OCI-LY7 (cell line): ENCODE measurements around the gene GSG1L. TPM values are rescaled to one million over a fixed set of nuclear protein-coding genes. Genes with fewer than 3 reads are reported as not detected.

Source experiments
- BruUV-seq: library from RNA; stranded (reverse); fragments of 400-500 nt; replicated peaks from 2 replicates; lab custom pipeline; 2021; lab: Mats Ljungman, UMichigan
- CTCF ChIA-PET: fragments of 300-600 bp; sonication (Branson Sonifier 250); formaldehyde crosslinking; loops from one replicate; lab custom pipeline; 2022; ENCODE audit warnings: antibody characterized with exemption; ENCODE audit not compliant: unreplicated experiment; lab: Charles Lee
- POLR2A ChIA-PET: fragments of 300-600 bp; sonication (Branson Sonifier 250); formaldehyde crosslinking; loops from one replicate; lab custom pipeline; 2022; ENCODE audit warnings: antibody characterized with exemption; lab: Charles Lee
- DNase-seq: peaks from one replicate; pipeline ENCODE4 v3.0.0-alpha.2; 2015; ENCODE audit warnings: low spot score
- H2AFZ ChIP-seq: fragments of 200-600 bp; sonication (generic), shearing (Covaris generic); 2 replicates; pipeline ENCODE4 v1.6.1; 2014; ENCODE audit warnings: mild to moderate bottlenecking, antibody characterized with exemption, low read length, moderate library complexity
- H3K27ac ChIP-seq: fragments of 200-600 bp; sonication (generic); 2 replicates; pipeline ENCODE4 v1.5.1; 2014; ENCODE audit warnings: mixed run types, low read depth, mild to moderate bottlenecking, moderate library complexity, low read length, inconsistent platforms; ENCODE audit not compliant: poor library complexity, severe bottlenecking
- H3K36me3 ChIP-seq: fragments of 200-600 bp; sonication (generic); 2 replicates; pipeline ENCODE4 v1.6.1; 2014; ENCODE audit warnings: mild to moderate bottlenecking, antibody characterized with exemption, low read length, moderate library complexity, mixed read lengths; ENCODE audit not compliant: insufficient read depth
- H3K4me1 ChIP-seq: fragments of 200-600 bp; sonication (generic); 2 replicates; pipeline ENCODE4 v1.5.1; 2014; ENCODE audit warnings: mild to moderate bottlenecking, low read length; ENCODE audit not compliant: insufficient read depth, poor library complexity, severe bottlenecking
- H3K4me2 ChIP-seq: fragments of 200-600 bp; sonication (generic); 2 replicates; pipeline ENCODE4 v1.6.1; 2014; ENCODE audit warnings: mild to moderate bottlenecking, low read length
- H3K4me3 ChIP-seq: fragments of 200-600 bp; sonication (generic); 2 replicates; pipeline ENCODE4 v1.5.1; 2014; ENCODE audit warnings: mild to moderate bottlenecking, low read depth, low read length; ENCODE audit not compliant: poor library complexity, severe bottlenecking
- H3K79me2 ChIP-seq: fragments of 200-600 bp; sonication (generic); 2 replicates; pipeline ENCODE4 v1.6.1; 2016; ENCODE audit warnings: low read depth, mild to moderate bottlenecking, low read length, moderate library complexity, mixed read lengths; ENCODE audit not compliant: insufficient read depth
- H3K9me2 ChIP-seq: fragments of 200-600 bp; sonication (generic); 2 replicates; pipeline ENCODE4 v1.6.1; 2016; ENCODE audit warnings: mild to moderate bottlenecking, low read length, mixed read lengths; ENCODE audit not compliant: insufficient read depth
- H3K9me3 ChIP-seq: fragments of 200-600 bp; sonication (generic); 2 replicates; pipeline ENCODE4 v1.6.1; 2014; ENCODE audit warnings: mild to moderate bottlenecking, mixed run types, low read length, mixed read lengths
- H4K20me1 ChIP-seq: fragments of 200-600 bp; sonication (generic); 2 replicates; pipeline ENCODE4 v1.6.1; 2014; ENCODE audit warnings: mild to moderate bottlenecking, antibody characterized with exemption, low read length, moderate library complexity, mixed read lengths; ENCODE audit not compliant: insufficient read depth
- EZH2phosphoT487 ChIP-seq: fragments of 200-600 bp; sonication (generic); IDR thresholded peaks from 2 replicates; pipeline ENCODE4 v1.6.1; 2018; ENCODE audit warnings: low read depth, borderline replicate concordance, mild to moderate bottlenecking, mixed run types, antibody characterized with exemption, low read length, moderate library complexity, mixed read lengths
- intact Hi-C: fragments of 100-400 bp; cut with micrococcal nuclease; formaldehyde crosslinking; loops from one replicate; pipeline ENCODE4 v1.10.0; 2022; ENCODE audit not compliant: unreplicated experiment
- total RNA-seq, 2 experiments: library from RNA; depleted of rRNA in 1 of 2; stranded (reverse); fragments of >200 nt in 1 of 2; shearing (Covaris generic) in 1 of 2; gene quantifications; 2 replicates each; pipeline ENCODE4 v1.2.3, GENCODE V29; 2014 to 2022
- TF ChIP-seq, protein P1 (sequence below): fragments of 200-600 bp; sonication (generic); conservative IDR thresholded peaks from 2 replicates; pipeline ENCODE4 v1.5.1; 2014; ENCODE audit warnings: mild to moderate bottlenecking, antibody characterized with exemption, low read length, moderate library complexity, mixed read lengths

GSG1L gene
- total RNA-seq, 2 experiments from 2014 or later, result not detected

DNA sequence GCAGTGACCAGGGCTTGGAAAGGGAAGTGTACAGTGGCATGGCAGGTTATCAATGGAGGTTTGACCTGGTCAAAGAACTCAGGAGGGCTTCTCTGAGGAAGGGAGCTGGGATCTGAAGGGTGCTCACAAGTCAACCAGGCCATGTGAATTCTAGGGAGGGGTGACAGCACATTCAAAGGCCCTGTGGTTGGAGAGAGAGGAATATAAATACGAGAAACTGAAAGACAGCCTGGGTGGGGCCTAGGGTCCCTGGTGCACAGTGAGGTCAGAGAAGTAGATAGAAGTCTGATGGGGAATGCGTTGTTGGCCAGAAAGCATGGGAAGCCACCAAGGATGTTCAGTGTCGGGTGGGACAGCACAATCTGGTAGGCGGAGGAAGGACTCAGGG, 302.7 kb downstream of the GSG1L start:
- no TSS peak for BruUV-seq
- Histone ChIP-seq H3K4me3 (no peak overlapping the region), H4K20me1 (no peaks in the 10 kb centered on the region), H3K9me3 (no peaks in the 10 kb centered on the region), H3K4me1 (no peaks in the 10 kb centered on the region), H2AFZ (no peak overlapping the region), H3K9me2 (no peaks in the 10 kb centered on the region), H3K36me3 (no peaks in the 10 kb centered on the region), H3K4me2 (no peak overlapping the region), H3K27ac (no peak overlapping the region), H3K79me2 (no peaks in the 10 kb centered on the region)
- DNase-seq, result no peak
- CTCF ChIA-PET, result no interaction called here
- intact Hi-C loops, result no loop called here
- POLR2A ChIA-PET, result interaction anchor here (1.1 kb wide), 1 partner anchor 29 kb away, joined by 4 read pairs; no protein-coding TSS in a partner anchor
- TF ChIP-seq EZH2phosphoT487, result no peak
- TF ChIP-seq, protein P1, sequence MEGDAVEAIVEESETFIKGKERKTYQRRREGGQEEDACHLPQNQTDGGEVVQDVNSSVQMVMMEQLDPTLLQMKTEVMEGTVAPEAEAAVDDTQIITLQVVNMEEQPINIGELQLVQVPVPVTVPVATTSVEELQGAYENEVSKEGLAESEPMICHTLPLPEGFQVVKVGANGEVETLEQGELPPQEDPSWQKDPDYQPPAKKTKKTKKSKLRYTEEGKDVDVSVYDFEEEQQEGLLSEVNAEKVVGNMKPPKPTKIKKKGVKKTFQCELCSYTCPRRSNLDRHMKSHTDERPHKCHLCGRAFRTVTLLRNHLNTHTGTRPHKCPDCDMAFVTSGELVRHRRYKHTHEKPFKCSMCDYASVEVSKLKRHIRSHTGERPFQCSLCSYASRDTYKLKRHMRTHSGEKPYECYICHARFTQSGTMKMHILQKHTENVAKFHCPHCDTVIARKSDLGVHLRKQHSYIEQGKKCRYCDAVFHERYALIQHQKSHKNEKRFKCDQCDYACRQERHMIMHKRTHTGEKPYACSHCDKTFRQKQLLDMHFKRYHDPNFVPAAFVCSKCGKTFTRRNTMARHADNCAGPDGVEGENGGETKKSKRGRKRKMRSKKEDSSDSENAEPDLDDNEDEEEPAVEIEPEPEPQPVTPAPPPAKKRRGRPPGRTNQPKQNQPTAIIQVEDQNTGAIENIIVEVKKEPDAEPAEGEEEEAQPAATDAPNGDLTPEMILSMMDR, result no peak

DNA sequence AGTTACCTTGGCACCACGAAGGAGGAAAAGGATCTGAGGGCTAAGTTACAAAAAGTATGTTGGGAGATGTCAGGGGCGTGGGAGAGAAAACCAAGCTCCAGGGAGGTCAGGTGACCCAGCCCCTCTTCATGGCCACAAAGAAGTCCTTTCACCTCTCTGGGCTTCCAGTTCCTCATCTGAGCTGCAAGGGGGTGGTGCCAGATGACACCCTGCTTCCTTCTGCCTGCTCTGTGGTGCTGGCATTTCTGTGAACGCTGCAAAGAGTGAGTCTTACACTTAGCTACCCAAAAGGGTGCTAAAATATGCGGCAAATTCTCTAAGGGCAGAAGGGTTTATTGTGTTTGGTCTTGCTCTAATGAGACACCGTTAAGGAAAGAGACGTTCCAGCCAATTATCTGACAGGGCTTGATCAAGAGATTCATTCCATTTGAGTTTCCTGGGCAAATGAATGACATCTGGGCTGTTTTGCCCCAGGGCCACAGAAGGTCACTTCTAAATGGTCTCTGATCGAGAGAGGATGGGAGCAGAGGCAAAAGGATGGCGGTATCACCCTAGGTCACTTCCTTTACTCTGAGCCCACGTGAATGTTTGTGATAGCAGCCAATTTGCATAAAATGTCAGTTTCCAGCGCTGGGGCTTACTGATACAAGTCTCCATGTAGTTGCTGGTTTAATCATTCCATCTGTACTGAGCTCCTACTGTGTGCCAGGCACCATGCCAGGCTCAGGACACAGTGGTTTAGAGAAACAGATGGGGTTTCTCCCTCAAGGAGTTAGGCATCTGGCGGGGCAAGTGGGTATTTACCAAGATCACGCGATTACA, 303.3 kb downstream of the GSG1L start:
- intact Hi-C loops, result no loop called here
- BruUV-seq, result no TSS peak
- TF ChIP-seq, protein P1, result no peak
- CTCF ChIA-PET, result no interaction called here
- H4K20me1 ChIP-seq, result no peaks in the 10 kb centered on the region
- H3K4me1 ChIP-seq, result no peaks in the 10 kb centered on the region
- no peak for DNase-seq
- no peak overlapping the region for H3K4me3 ChIP-seq
- H3K36me3 ChIP-seq, result no peaks in the 10 kb centered on the region
- no peak overlapping the region for H2AFZ ChIP-seq
- no peaks in the 10 kb centered on the region for H3K9me2 ChIP-seq
- H3K4me2 ChIP-seq, result no peak overlapping the region
- H3K27ac ChIP-seq, result no peak overlapping the region
- no peaks in the 10 kb centered on the region for H3K79me2 ChIP-seq
- POLR2A ChIA-PET, result no interaction called here
- H3K9me3 ChIP-seq, result no peaks in the 10 kb centered on the region

- no TSS peak for BruUV-seq
- ChIA-PET POLR2A (no interaction called here), CTCF (no interaction called here)
- no peak overlapping the region for H3K4me3 ChIP-seq
- H3K9me2 ChIP-seq, result no peaks in the 10 kb centered on the region
- no peaks in the 10 kb centered on the region for H3K9me3 ChIP-seq
- intact Hi-C loops, result no loop called here
- no peaks in the 10 kb centered on the region for H4K20me1 ChIP-seq
- no peak overlapping the region for H2AFZ ChIP-seq
- H3K36me3 ChIP-seq, result no peaks in the 10 kb centered on the region
- no peaks in the 10 kb centered on the region for H3K4me1 ChIP-seq
- no peaks in the 10 kb centered on the region for H3K79me2 ChIP-seq
- TF ChIP-seq EZH2phosphoT487, result no peak
- TF ChIP-seq, protein P1, result no peak
- no peak for DNase-seq
- no peak overlapping the region for H3K4me2 ChIP-seq
- no peak overlapping the region for H3K27ac ChIP-seq
Measured at GRCh38 chr16:27759301-27759871, 304.1 kb downstream of the GSG1L start.
